ENCODE results near the gene RBM20.

RBM20 gene

DNA sequence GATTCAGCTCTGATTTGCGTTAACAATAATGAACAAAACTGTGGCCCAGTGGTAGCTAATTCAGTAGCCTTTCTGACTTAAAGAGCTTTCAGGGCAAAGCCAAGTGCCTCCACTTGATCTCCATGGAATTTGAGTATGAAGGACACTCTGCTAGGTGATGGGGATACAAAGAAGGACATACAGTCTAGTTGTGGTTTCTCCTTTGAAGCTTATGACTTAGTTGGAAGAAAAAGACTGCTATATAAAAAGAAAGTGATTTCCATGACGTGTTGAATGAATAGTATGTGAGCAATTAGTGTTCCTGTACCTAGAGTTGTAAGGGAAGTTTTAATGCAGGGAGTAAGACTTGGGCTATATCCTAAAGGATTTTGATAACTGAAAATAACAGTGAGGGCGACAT, 235.9 kb downstream of the RBM20 start:
- no peak for DNase-seq

DNA sequence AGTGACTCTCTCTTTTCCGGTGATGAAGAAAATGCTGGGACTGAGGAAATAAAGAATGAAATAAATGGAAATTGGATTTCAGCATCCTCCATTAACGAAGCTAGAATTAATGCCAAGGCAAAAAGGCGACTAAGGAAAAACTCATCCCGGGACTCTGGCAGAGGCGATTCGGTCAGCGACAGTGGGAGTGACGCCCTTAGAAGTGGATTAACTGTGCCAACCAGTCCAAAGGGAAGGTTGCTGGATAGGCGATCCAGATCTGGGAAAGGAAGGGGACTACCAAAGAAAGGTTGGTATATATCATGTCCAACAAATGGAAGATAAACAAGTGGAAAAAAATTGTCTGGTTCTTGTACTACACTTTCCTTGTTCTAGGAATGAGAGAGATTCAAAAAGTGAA, 237.1 kb downstream of the RBM20 start:
- DNase-seq = no peak

DNA sequence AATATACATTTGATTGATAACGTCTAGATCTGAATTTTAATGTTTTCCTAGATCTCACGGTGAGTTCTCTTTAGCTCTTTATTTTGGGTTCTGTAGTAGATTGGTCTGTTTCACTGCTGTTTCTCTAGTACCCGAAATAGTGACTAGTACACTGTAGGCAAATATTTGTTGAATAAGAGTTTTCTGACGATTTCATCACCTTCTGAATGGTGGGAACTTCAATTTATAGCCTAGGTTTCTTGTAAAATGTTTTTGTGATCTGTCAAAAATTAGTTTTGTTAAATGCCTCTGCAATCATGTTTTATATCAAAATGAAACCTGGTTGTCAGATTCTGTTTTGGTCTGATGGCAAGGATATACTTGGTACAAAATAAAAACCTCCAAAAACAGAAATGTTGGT, 237.8 kb downstream of the RBM20 start:
- DNase-seq = no peak

DNA sequence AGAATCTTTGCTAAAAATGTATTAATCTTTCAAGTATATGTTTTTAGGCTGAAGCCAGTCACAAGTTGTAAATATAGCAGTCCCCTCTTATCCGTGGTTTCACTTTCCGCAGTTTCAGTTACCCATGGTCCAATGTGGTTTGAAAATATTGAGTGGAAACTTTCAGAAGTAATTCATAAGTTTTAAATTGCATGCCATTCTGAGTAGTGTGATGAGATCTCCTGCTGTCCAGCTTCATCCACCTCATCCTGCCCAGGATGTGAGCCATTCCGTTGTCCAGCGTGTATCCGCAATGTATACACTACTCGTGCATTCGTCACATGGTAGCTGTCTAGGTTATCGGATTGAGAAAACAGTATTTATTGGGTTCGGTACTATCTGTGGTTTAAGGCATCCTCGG, 239.8 kb downstream of the RBM20 start:
- DNase-seq = no peak

DNA sequence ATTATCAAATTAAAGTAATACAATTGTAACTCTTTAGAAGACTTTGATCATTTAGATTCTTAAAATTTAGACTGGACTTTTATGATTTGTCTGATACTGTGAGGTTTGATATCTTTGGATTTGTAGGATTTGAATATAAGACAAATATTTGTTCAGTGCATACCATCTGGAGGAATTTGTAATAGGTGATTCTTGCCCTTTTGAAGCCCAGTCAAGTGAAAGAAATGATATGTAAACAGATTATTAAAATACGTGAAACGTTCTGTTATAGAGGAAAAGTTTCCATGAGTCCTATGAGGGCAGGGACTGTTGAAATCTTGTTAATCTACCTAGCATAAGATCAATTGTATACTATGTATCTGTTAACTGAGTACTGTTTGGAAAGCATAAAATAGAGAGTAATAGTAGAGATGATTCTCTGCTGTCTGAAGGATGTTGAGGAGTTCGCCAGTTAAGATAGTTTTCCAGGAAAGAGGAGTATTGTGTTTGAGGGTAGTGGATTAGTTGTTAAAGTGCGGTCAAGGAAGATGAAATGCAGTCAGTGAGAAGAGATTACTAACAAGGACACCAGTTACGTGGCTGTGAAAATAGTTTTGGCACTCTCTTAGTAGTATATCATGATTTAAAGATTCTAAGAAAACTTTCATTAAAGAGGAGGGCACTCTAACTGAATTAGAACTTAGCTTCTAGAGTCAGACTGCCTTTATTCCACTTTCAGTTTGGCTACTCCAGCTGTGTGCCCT, 242.0 kb downstream of the RBM20 start:
- no peak for DNase-seq

DNA sequence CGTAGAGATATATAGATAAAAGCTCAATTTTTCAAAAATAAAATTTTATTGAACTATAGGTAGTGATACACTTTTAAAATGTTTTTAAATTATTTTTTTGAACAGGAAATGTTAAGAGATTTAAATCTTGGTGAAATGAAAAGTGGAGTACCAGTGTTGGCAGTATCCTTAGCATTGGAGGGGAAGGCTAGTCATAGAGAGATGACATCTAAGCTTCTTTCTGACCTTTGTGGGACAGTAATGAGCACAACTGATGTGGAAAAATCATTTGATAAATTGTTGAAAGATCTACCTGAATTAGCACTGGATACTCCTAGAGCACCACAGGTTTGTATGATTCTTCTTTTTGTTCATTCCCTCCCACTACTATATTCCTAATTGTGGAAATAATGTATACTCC, 243.4 kb downstream of the RBM20 start:
- DNase-seq = no peak

Data from right forelimb (tissue), 1 donor.